Fibroblast of skin of abdomen (primary cell): ENCODE data around the gene SELENOO.

Source experiments
- DNase-seq: peaks from one replicate; pipeline ENCODE4 v3.0.0-alpha.2; 2013

SELENOO gene

DNA sequence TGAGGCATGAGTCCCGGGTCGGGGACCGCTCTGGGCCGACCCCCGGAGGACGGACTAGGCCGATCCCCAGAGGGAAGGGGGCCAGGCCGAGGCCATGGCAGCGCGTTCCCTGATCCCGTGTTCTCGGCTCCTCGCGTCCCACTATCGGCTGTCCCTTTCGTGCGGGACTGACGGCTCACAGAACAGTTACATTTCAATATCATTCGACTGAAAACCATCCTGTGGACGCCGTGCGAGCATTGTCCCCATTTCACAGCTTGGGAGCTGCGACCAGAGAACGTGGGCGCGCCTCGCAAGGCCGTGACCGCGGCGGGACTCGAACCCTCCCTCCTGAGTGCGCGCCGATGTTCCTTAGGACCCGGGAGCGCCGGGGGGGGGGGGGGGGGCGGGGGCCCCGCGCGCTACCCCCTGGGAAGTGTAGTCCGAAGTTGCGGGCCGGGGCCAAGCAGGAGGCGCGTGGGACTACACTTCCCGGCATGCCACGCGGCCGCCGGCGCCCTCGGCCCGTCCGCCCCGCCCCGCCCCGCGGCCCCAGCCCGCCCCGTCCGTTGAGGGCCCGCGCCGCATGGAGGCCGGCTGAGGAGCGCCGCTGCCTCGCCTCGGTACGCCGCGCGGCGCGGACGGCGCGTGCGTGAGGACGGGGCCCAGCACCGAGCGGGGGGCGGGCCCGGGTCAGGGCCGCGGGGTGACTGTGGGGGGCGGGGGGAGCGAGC lies 15.3 kb upstream of the SELENOO start, which contains the start of gene TRABD:
TSS of gene TRABD (plus strand) at position 539 of the 713 bp plus-strand sequence. CDS start 7,148 bp downstream, outside the sequence.
- peak; percentile 92 for DNase-seq

DNA sequence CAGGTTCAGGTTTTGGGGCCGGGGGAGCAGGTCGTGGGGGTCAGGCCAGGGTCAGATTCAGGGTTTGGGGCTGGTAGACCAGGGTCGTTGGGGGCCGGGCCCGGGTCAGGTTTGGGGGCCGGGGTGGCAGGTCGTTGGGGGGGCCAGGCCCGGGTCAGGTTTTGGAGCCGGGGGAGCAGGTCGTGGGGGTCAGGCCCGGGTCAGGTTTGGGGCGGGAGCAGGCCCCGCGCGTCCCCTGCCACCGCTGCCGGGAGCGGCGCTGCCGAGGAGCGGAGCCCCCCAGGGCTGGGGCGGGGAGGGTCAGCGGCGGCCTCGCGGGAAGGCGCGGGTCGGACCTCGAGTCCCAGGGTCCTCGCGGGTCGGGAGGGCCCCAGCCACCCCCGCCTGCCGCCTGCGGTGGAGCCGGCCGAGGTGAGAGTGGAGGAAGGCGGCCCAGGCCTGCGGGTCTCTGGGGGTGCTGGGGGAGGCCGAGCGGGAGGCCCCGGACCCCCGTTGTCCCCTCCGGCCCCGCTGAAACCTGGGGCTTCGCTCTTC lies 14.6 kb upstream of the SELENOO start:
- DNase-seq: no peak

DNA sequence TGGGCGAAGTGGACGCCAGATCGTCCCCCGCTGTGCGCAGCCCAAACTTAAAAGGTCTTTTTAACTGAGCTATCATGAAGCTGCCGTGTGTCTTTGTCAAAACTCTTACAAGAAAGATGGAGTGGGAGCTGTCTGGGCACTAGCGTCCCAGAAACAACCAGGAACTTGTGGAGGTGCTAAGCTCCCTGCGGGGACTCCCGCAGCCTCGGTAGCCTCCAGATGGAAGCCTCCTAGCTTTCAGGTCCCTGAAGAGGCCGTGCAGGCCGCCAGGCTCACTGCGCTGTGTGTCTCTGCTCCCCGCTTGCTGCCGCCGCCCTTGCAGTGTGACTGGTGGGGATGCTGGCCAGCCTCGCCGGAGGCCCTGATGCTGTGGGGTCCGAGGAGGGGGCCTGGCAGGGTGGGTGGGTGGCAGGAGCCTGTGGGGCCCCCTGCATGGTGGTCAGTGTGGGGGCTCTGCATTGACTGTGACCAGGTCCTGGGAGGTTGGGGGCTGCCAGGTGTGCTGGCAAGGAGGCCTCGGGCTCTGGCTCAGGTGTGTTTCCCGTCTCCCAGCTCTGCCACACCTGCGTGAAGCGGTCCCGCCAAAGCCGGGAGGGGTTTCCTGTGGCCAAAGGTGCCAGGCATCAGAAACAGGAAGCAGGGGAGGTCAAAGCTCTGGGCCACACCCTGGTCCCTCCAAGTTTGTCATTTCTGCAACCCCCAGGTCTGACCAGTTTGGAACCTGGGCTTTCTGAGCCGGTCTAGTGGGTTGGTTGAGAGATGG lies 13.9 kb upstream of the SELENOO start:
- DNase-seq: peak; percentile 29

DNA sequence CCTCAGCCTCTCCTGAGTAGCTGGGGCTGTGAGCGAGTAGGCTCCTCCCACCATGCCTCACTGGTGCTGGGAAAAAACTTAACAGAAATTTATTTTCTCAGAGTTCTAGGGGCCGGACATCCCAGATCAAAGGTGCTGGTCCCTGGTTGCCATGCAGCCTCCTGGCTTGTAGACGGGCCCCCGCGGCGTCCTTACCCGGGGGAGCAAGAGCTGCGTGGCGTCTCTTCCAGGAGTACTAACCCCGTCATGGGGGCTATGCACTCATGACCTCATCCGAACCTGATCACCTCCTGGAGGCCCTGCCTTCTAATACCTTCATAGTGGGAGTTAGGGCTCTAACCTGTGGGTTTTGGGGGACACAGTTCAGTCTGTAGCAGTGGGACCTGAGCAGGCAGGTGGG lies 12.5 kb upstream of the SELENOO start:
- DNase-seq: no peak

DNA sequence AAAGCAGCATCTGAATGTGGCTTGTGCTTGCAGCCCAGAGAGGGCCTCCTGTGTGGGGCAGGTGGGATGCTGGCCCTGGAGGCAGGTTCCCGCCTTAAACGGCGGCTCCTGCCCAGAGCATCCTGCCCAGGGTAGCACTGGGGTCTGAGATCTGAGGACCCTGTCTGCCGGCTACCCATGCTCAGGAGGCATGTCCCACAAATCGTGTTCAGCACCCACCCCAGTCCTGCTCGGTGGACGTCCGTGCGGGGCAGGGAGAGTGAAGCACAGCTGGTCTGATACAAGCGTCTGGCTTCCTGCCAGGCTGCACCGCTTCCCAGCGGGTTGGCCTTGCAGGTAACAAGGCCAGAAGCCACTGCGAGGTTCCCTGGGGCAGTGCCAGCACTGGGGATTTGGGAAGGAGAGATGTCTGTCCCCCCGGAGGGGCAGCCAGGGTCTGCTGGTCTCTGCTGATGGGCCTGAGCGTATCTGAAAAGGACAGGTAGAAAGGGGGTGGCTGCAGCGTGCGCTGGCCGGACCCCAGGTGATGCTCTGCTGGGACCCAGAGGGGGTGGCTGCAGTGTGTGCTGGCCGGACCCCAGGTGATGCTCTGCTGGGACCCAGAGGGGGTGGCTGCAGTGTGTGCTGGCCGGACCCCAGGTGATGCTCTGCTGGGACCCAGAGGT lies 11.5 kb upstream of the SELENOO start:
- DNase-seq: no peak

DNA sequence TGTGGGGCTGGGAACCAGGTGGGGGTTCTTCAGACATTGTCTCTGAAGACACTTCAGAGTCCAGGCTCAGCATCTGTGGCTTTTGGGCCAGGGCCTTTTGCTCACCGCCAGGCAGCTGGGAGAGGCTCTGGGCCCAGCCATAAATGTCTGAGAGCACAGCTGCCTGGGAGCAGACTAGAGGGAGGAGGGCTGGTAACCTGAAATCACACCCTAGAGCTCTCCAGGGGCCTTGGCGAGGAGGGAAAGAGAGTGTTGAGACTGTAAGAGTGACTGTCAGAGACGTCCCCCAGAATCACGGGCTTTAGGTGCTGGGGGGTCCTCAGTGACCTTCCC lies 11.0 kb upstream of the SELENOO start:
- DNase-seq: no peak

DNA sequence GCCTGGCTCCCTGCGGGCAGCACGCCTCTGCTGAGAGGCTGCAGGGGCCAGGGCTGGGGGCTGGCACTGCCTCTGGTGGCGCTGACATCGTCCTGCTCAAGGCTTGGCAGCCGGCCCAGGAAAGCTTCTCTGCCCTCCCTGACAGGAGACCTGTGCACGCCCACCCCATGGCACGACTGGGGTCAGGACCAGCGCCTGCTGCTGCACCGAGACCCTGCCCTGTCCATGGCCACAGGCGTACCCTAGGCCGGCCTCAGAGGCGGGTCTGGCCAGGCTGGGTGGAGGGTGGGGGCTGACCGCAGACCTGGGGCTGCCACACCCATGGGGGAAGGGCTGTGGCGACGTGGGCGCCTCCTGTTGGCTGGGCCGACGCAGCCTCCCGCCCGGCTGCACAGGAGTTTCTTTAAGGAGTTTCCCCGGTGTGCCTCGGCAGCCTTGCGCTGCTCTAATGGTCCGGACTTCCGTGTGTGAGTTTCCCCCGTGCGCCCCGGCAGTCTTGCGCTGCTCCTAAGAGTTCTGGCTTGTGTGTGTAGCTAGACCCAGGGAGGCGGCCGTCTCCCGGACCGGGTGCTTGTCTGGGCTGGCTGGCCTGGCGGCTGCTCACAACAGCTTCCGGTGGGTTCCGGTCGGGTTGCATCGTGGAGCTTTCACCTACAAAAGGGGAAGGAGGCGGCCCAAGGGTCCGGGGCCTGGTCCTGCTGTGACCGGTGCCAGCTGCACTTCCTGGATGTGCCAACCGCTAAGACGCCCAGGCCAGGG lies 10.4 kb upstream of the SELENOO start:
- peak; percentile 35 for DNase-seq

DNA sequence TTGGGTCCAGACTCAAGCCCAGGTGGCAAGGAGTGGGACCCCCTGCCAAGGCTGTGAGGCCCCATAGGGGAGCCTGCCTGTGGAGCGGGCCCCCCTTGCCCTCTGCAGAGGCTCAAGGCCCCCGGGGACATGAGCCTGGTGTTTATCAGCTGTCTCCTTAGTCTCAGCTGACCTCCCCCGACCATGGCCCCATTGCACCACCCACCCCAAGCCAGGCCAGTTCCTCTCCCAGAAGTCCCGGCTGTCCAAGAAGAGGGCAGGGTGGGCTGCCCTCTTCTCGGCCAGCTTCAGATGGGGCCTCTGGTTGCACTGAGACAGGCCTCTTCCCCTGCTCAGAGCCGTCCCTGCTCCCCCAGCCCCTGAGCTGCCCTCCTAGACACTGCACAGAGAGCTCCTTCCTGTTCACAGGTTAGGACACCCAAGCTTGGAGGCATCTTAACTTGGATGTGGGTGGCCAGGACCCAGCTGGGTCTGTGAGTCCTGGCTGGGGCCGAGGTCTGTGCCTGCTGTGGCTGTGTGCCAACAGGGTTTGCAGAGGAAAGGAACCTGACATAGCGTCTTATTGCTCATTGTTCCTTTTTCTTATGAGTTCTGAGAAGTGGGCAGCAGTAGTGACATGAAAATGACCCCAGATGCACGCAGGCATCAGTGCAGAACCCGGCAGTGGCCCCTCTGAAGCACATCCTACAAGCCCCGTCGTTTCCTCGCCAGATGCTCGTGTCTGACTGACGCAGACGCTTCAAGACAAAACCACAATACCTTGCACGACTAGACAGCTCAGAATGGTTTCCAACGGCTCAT lies 9.7 kb upstream of the SELENOO start:
- peak; percentile 44 for DNase-seq

DNA sequence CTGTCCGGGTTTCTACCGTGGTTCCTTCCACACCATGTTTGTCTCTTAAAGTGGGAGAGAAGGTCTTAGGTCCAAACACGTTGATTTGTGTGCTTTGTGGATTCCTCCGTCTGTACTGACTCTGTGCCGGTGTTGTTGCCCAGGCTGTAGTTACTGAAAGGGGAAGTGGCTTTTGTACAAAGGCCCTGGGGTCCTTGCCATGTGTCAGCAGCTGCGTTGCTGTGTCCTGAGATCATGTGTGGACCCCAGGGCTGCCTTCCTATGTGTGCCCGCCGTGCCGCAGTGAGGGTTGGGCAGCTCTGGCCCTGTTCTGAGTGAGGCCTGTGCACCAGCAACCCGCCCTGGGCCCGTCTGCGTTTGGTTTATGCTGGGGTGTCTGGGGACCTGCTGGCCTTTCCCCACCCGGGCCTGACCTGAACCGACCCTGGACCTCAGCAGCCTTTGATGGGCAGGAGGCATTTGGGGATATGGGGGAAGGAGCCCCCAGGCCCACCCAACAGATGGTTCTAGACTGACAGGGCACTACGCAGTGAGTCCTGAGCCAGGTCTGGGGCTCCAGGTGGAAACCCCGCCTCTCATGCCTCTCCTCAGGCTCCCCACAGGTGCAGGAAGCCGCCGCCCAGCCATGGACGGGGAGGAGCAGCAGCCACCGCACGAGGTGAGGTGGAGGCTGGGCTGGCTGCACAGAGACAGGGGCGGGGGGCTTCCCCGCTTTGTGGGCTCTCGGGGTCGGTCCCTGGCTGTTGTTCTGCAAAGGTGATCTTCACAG lies 8.2 kb upstream of the SELENOO start:
- DNase-seq: no peak

DNA sequence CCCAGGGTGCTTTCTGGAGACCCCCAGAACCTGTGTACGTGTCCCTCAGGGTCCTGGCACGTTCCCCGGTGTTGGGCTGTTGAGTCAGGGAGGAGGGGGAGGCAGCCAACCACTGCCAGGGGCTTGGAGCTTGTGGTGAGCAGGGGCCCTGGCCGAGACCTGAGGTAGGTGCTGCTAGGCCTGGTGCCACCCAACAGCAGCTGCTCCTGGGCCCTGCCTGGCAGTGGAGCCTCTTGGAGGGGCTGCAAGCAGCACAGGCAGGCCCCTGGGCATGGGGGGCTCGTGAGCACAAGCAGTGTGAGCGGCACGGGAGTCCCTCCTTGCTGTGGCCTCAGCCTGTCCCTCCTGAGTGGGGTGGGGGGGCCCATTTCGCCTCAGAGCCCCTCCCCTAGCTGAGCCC lies 7.2 kb upstream of the SELENOO start:
- no peak for DNase-seq

DNA sequence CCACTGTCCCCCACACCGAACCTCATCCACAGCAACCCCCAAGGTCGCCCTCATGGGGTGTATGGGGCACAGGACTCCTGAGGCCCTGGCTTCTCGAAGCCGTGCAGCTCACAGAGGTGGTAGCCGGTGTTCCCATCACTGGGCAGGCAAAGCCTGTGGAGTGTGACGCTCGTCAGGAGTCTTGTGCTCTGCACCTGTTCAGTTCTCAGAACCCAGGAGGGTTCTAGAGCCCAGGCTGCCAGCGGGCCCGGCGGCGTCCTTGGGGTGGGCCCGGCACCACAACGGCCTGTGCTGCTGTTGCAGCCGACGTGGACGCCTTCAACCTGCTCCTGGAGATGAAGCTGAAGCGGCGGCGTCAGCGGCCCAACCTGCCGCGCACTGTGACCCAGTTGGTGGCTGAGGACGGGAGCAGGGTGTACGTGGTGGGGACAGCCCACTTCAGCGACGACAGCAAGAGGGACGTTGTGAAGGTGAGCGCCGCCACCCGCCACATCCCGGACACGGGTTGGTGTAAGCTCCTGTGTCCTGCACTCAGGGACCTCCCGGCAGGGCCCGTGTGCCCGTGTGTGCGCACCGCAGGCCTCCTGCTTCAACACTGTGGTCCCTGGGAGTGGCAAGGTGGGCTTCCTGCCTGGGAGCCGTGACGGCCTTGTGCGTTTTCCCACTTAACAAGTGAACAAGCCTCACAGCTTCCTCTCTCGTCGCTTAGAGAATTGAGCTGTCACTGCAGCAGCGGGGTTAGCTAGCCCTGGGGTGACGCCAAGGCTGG lies 6.6 kb upstream of the SELENOO start:
- no peak for DNase-seq

DNA sequence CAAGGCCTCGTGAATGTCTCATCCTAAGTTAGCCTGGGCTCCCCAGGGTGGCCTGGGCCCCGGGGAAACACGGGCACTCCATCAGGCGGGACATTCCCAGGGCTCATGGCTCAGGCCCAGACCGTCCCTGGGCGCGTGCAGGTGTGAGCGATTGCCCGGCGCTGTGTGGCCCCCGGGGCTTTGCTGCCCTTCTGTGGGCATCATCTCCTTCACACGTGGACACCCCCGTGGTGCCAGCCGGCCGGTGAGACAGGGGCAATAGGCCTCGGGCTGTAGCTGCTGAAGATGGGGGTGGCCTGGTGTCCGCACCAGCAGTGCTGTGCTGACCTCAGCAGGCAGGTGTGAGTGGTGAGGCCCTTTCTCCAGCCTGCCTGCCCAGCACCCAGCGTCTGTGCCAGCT lies 4.6 kb upstream of the SELENOO start:
- DNase-seq: no peak

DNA sequence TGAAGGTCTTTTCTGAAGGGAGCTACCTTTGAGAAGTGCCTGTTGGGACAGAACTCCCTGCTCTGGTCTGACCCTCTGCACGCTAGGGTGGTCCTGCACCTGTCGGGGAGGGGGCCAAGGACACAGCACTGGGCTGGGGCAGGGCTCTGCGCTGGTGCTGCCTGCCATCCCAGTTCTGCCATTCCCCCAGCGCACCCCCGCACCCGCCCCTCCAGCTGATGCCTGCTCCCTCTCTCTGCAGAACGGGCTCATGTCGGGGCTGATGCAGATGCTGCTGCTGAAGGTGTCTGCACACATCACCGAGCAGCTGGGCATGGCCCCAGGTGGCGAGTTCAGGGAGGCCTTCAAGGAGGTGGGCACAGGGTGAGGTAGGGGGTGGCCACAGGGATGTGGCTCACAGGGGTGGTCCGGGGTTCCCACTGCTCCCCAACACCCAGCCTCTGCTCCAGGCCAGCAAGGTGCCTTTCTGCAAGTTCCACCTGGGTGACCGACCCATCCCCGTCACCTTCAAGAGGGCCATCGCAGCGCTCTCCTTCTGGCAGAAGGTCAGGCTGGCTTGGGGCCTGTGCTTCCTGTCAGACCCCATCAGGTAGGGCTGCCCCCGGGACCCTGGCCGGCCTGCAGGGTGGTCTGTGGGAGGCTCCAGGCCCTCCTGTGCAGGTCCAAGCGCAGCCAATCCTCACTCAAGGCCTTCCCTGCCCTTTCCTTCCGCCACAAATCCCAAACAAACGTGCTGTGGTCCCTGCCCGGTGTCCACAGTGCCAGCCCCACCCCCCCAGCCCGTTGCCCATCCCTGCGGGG lies 3.6 kb upstream of the SELENOO start:
- no peak for DNase-seq

DNA sequence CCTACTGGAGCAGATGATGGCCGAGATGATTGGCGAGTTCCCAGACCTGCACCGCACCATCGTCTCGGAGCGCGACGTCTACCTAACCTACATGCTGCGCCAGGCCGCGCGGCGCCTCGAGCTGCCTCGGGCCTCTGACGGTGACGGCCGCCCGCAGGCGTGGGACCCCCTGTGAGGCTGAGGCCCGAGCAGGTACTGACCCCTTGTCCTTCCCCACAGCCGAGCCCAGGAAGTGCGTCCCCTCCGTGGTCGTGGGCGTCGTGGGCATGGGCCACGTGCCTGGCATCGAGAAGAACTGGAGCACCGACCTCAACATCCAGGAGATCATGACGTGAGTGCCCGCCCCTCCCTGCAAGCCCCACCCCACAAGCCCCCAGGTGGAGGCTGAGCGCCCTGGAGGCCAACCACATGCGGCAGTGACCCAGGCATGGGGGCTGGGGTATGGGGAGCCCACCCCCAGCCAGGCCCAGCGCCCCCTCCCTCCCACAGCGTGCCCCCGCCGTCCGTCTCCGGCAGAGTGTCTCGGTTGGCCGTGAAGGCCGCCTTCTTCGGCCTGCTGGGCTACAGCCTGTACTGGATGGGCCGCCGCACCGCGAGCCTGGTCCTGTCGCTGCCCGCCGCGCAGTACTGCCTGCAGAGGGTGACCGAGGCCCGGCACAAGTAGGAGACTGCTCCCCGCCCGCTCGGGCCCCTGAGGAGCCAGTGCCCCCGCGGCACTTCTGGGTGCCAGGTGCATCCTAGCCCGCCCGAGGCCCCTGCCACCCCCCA lies 2.8 kb upstream of the SELENOO start:
- no peak for DNase-seq

DNA sequence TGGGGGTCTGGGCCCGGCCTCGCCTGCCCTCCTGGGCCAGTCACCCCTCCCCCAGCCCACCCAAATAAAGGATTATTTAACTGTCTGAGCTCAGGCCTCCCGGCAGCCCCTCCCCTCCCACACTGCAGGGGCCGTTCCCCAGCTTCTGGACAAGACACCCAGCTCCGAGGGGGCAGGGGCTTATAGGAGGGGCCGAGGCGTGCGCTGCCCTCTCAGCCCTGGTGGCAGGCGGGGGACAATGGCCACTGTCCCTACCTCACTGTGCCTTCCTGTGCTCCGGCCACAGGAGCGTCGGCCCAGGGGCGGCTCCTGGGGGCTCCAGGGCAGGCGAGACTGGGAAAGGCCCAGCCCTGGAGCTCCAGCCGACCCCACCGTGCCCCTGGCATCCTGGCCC lies 2.2 kb upstream of the SELENOO start:
- DNase-seq: no peak

DNA sequence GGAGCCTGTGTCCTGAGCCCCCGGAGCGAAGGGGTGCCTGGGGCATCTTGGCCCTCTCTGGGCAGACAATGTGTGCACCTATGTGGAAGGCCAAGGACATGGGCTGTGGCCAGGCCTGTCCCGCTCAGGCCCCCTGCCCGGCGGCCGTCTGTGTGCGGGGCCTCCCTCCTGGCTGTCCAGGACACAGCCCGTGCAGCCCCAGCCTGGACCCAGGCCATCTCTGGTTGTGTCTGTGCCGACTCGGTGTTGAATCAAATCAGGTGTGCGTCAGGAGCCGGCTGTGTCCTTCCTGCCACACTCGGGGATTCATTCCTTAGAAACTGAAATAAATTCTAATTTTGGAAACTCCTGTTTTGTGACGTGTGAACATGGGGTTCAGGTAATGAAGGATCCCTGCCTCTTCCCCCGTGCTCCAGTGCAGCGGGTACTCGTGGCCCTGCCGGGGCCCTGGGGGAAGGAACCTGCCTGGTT lies 1.5 kb upstream of the SELENOO start:
- DNase-seq: no peak

DNA sequence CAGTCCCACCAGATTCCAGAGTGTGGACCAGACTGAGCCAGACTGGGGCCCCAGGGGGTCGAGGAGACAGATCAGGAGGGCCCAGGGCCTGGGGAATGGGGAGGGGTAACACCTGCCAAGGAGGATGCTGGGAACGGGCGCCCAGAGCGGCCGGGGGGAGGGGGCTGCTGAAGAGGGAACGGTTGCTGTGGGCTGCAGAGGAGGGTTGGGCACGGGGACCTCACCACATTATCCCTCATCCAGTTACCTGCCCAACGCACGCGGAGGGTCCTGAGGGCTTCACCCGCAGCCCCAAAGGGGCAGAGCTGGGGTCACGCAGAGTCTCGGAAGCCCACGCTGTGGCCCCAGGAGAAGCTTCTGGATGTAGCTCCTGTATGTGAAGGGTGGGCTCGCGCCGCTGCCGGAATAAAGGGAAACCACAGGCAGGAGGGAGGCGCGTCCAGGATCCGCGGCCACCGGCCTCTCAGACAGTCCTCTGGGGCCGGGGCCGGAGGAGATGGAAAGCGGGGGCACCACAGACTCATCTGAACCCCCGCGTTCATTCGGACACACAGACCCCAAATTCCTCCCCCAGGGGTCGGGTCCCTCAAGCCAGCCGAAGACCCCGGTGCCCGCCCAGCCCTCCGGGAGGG lies 866 bp upstream of the SELENOO start:
- no peak for DNase-seq
